H1 (cell line): ENCODE measurements around the gene USP6.

Experiments used
- EP300 ChIP-seq, 2 experiments: IDR thresholded peaks; 1 replicate in 1 of 2; 2 replicates in 1 of 2; pipeline ENCODE4 v1.6.1; 2011 to 2012; ENCODE audit warnings: low read depth in 2 of 2, low read length in 2 of 2, mild to moderate bottlenecking in 2 of 2, borderline replicate concordance in 1 of 2, inconsistent platforms in 1 of 2, moderate library complexity in 1 of 2
- EZH2 ChIP-seq: fragments of 200-600 bp; sonication (generic); IDR thresholded peaks from 2 replicates; pipeline ENCODE4 v1.7.1; 2012; ENCODE audit warnings: low read depth, mild to moderate bottlenecking, moderate library complexity, low read length, inconsistent platforms; ENCODE audit not compliant: severe bottlenecking
- JUN ChIP-seq: IDR thresholded peaks from 2 replicates; pipeline ENCODE4 v1.6.1; 2011; ENCODE audit warnings: low read depth, mild to moderate bottlenecking, improper control_type of control experiment, low read length
- MAX ChIP-seq: IDR thresholded peaks from 2 replicates; pipeline ENCODE4 v1.6.1; 2012; ENCODE audit warnings: inconsistent platforms
- RAD21 ChIP-seq, 2 experiments: IDR thresholded peaks in 1 of 2; conservative IDR thresholded peaks in 1 of 2; 2 replicates each; pipeline ENCODE4 v1.6.1; 2011; ENCODE audit warnings: low read depth in 2 of 2, low read length in 2 of 2, improper control_type of control experiment in 1 of 2, inconsistent platforms in 1 of 2, mild to moderate bottlenecking in 1 of 2, moderate library complexity in 1 of 2
- USF2 ChIP-seq: IDR thresholded peaks from 2 replicates; pipeline ENCODE4 v1.6.1; 2011; ENCODE audit warnings: low read length, improper control_type of control experiment

GRCh38 chr17:5127910-5128309 is 12.1 kb downstream of the USP6 start:
- TF ChIP-seq USF2 (no peak), JUN (no peak), EZH2 (no peak), RAD21 (IDR thresholded peaks at IDR 0.05 in 1 of 2, conservative IDR thresholded peaks at IDR 0.05 in 1 of 2; ENCODE audit: low read depth in 2 of 2, low read length in 2 of 2) (no peak), EP300 (IDR thresholded peaks at IDR 0.05; ENCODE audit: borderline replicate concordance in 1 of 2, low read depth in 2 of 2, low read length in 2 of 2) (no peak), MAX (no peak)
